ENCODE measurements around the gene ADGRG2.

Gene ADGRG2

GRCh38 chrX:19059067-19059466 lies 63.2 kb downstream of the ADGRG2 start:
- H3K36me3 ChIP-seq (ENCODE audit: control insufficient read depth in 5 of 5, insufficient read depth in 5 of 5, low read length in 5 of 5): no peaks in the 10 kb centered on the region
- no peaks in the 10 kb centered on the region for H3K4me1 ChIP-seq (ENCODE audit: control insufficient read depth in 5 of 5, insufficient read depth in 5 of 5, low read length in 5 of 5)
- H3K27ac ChIP-seq (ENCODE audit: low read depth, low read length): no peak overlapping the region
- peaks cover 0 to 2% (median 0%) of the 10 kb centered on the region in 5 donors for H3K9me3 ChIP-seq (ENCODE audit: control insufficient read depth in 5 of 5, low read length in 5 of 5)
- H3K4me3 ChIP-seq (ENCODE audit: low read depth in 1 of 5, low read length in 5 of 5): no peak overlapping the region
- peaks cover 0 to 10% (median 0%) of the 10 kb centered on the region in 5 donors for H3K27me3 ChIP-seq (ENCODE audit: control insufficient read depth in 5 of 5, insufficient read depth in 4 of 5, low read length in 5 of 5)
- H3K9ac ChIP-seq (ENCODE audit: low read length in 5 of 5): no peak overlapping the region

GRCh38 chrX:19057856-19058255 lies 64.4 kb downstream of the ADGRG2 start:
- Histone ChIP-seq H3K9me3 (ENCODE audit: control insufficient read depth in 5 of 5, low read length in 5 of 5) (peaks cover 0 to 2% (median 0%) of the 10 kb centered on the region in 5 donors), H3K27ac (ENCODE audit: low read depth, low read length) (no peak overlapping the region), H3K9ac (ENCODE audit: low read length in 5 of 5) (no peak overlapping the region), H3K27me3 (ENCODE audit: control insufficient read depth in 5 of 5, insufficient read depth in 4 of 5, low read length in 5 of 5) (peaks cover 0 to 10% (median 0%) of the 10 kb centered on the region in 5 donors), H3K4me3 (ENCODE audit: low read depth in 1 of 5, low read length in 5 of 5) (no peak overlapping the region), H3K36me3 (ENCODE audit: control insufficient read depth in 5 of 5, insufficient read depth in 5 of 5, low read length in 5 of 5) (peaks cover 0 to 6% (median 0%) of the 10 kb centered on the region in 5 donors), H3K4me1 (ENCODE audit: control insufficient read depth in 5 of 5, insufficient read depth in 5 of 5, low read length in 5 of 5) (no peaks in the 10 kb centered on the region)

- Histone ChIP-seq H3K9ac (ENCODE audit: low read length in 5 of 5) (no peak overlapping the region), H3K9me3 (ENCODE audit: control insufficient read depth in 5 of 5, low read length in 5 of 5) (no peaks in the 10 kb centered on the region), H3K36me3 (ENCODE audit: control insufficient read depth in 5 of 5, insufficient read depth in 5 of 5, low read length in 5 of 5) (peaks cover 0 to 6% (median 0%) of the 10 kb centered on the region in 5 donors), H3K4me1 (ENCODE audit: control insufficient read depth in 5 of 5, insufficient read depth in 5 of 5, low read length in 5 of 5) (peaks cover 0 to 6% (median 0%) of the 10 kb centered on the region in 5 donors), H3K27me3 (ENCODE audit: control insufficient read depth in 5 of 5, insufficient read depth in 4 of 5, low read length in 5 of 5) (peaks cover 0 to 3% (median 0%) of the 10 kb centered on the region in 5 donors), H3K27ac (ENCODE audit: low read depth, low read length) (no peak overlapping the region), H3K4me3 (ENCODE audit: low read depth in 1 of 5, low read length in 5 of 5) (no peak overlapping the region)
Observed at GRCh38 chrX:19049110-19049509, 73.2 kb downstream of the ADGRG2 start.

GRCh38 chrX:19046343-19047215 lies 75.7 kb downstream of the ADGRG2 start:
- H3K27me3 ChIP-seq (ENCODE audit: control insufficient read depth in 5 of 5, insufficient read depth in 4 of 5, low read length in 5 of 5): peaks cover 0 to 2% (median 0%) of the 10 kb centered on the region in 5 donors
- no peaks in the 10 kb centered on the region for H3K9me3 ChIP-seq (ENCODE audit: control insufficient read depth in 5 of 5, low read length in 5 of 5)
- H3K9ac ChIP-seq (ENCODE audit: low read length in 5 of 5): no peak overlapping the region
- H3K36me3 ChIP-seq (ENCODE audit: control insufficient read depth in 5 of 5, insufficient read depth in 5 of 5, low read length in 5 of 5): no peaks in the 10 kb centered on the region
- no peak overlapping the region for H3K27ac ChIP-seq (ENCODE audit: low read depth, low read length)
- peaks cover 0 to 4% (median 0%) of the 10 kb centered on the region in 5 donors for H3K4me1 ChIP-seq (ENCODE audit: control insufficient read depth in 5 of 5, insufficient read depth in 5 of 5, low read length in 5 of 5)
- H3K4me3 ChIP-seq (ENCODE audit: low read depth in 1 of 5, low read length in 5 of 5): no peak overlapping the region

GRCh38 chrX:19040373-19040772 lies 81.9 kb downstream of the ADGRG2 start:
- Histone ChIP-seq H3K9me3 (ENCODE audit: control insufficient read depth in 5 of 5, low read length in 5 of 5) (no peaks in the 10 kb centered on the region), H3K36me3 (ENCODE audit: control insufficient read depth in 5 of 5, insufficient read depth in 5 of 5, low read length in 5 of 5) (no peaks in the 10 kb centered on the region), H3K4me3 (ENCODE audit: low read depth in 1 of 5, low read length in 5 of 5) (no peak overlapping the region), H3K9ac (ENCODE audit: low read length in 5 of 5) (no peak overlapping the region), H3K27me3 (ENCODE audit: control insufficient read depth in 5 of 5, insufficient read depth in 4 of 5, low read length in 5 of 5) (no peaks in the 10 kb centered on the region), H3K27ac (ENCODE audit: low read depth, low read length) (no peak overlapping the region), H3K4me1 (ENCODE audit: control insufficient read depth in 5 of 5, insufficient read depth in 5 of 5, low read length in 5 of 5) (no peaks in the 10 kb centered on the region)

- H3K9me3 ChIP-seq (ENCODE audit: control insufficient read depth in 5 of 5, low read length in 5 of 5): no peaks in the 10 kb centered on the region
- no peak overlapping the region for H3K4me3 ChIP-seq (ENCODE audit: low read depth in 1 of 5, low read length in 5 of 5)
- H3K27ac ChIP-seq (ENCODE audit: low read depth, low read length): no peak overlapping the region
- no peaks in the 10 kb centered on the region for H3K4me1 ChIP-seq (ENCODE audit: control insufficient read depth in 5 of 5, insufficient read depth in 5 of 5, low read length in 5 of 5)
- H3K9ac ChIP-seq (ENCODE audit: low read length in 5 of 5): no peak overlapping the region
- no peaks in the 10 kb centered on the region for H3K36me3 ChIP-seq (ENCODE audit: control insufficient read depth in 5 of 5, insufficient read depth in 5 of 5, low read length in 5 of 5)
- H3K27me3 ChIP-seq (ENCODE audit: control insufficient read depth in 5 of 5, insufficient read depth in 4 of 5, low read length in 5 of 5): no peaks in the 10 kb centered on the region
Observed at GRCh38 chrX:19034025-19034424, 88.2 kb downstream of the ADGRG2 start.

GRCh38 chrX:19030805-19031204 lies 91.5 kb downstream of the ADGRG2 start:
- H3K9ac ChIP-seq (ENCODE audit: low read length in 5 of 5): no peak overlapping the region
- no peak overlapping the region for H3K4me3 ChIP-seq (ENCODE audit: low read depth in 1 of 5, low read length in 5 of 5)
- H3K4me1 ChIP-seq (ENCODE audit: control insufficient read depth in 5 of 5, insufficient read depth in 5 of 5, low read length in 5 of 5): no peaks in the 10 kb centered on the region
- H3K9me3 ChIP-seq (ENCODE audit: control insufficient read depth in 5 of 5, low read length in 5 of 5): no peaks in the 10 kb centered on the region
- H3K27me3 ChIP-seq (ENCODE audit: control insufficient read depth in 5 of 5, insufficient read depth in 4 of 5, low read length in 5 of 5): no peaks in the 10 kb centered on the region
- H3K36me3 ChIP-seq (ENCODE audit: control insufficient read depth in 5 of 5, insufficient read depth in 5 of 5, low read length in 5 of 5): no peaks in the 10 kb centered on the region
- H3K27ac ChIP-seq (ENCODE audit: low read depth, low read length): no peak overlapping the region

GRCh38 chrX:19028560-19028959 lies 93.7 kb downstream of the ADGRG2 start:
- H3K4me1 ChIP-seq (ENCODE audit: control insufficient read depth in 5 of 5, insufficient read depth in 5 of 5, low read length in 5 of 5): peaks cover 0 to 1% (median 0%) of the 10 kb centered on the region in 5 donors
- no peak overlapping the region for H3K9ac ChIP-seq (ENCODE audit: low read length in 5 of 5)
- no peak overlapping the region for H3K27ac ChIP-seq (ENCODE audit: low read depth, low read length)
- H3K27me3 ChIP-seq (ENCODE audit: control insufficient read depth in 5 of 5, insufficient read depth in 4 of 5, low read length in 5 of 5): peaks cover 0 to 7% (median 0%) of the 10 kb centered on the region in 5 donors
- H3K36me3 ChIP-seq (ENCODE audit: control insufficient read depth in 5 of 5, insufficient read depth in 5 of 5, low read length in 5 of 5): no peaks in the 10 kb centered on the region
- no peak overlapping the region for H3K4me3 ChIP-seq (ENCODE audit: low read depth in 1 of 5, low read length in 5 of 5)
- H3K9me3 ChIP-seq (ENCODE audit: control insufficient read depth in 5 of 5, low read length in 5 of 5): no peaks in the 10 kb centered on the region

GRCh38 chrX:19024366-19024765 lies 97.9 kb downstream of the ADGRG2 start:
- peaks cover 0 to 5% (median 0%) of the 10 kb centered on the region in 5 donors for H3K4me1 ChIP-seq (ENCODE audit: control insufficient read depth in 5 of 5, insufficient read depth in 5 of 5, low read length in 5 of 5)
- H3K9ac ChIP-seq (ENCODE audit: low read length in 5 of 5): no peak overlapping the region
- H3K27ac ChIP-seq (ENCODE audit: low read depth, low read length): no peak overlapping the region
- no peaks in the 10 kb centered on the region for H3K9me3 ChIP-seq (ENCODE audit: control insufficient read depth in 5 of 5, low read length in 5 of 5)
- H3K4me3 ChIP-seq (ENCODE audit: low read depth in 1 of 5, low read length in 5 of 5): no peak overlapping the region
- H3K27me3 ChIP-seq (ENCODE audit: control insufficient read depth in 5 of 5, insufficient read depth in 4 of 5, low read length in 5 of 5): peaks cover 0 to 7% (median 0%) of the 10 kb centered on the region in 5 donors
- H3K36me3 ChIP-seq (ENCODE audit: control insufficient read depth in 5 of 5, insufficient read depth in 5 of 5, low read length in 5 of 5): no peaks in the 10 kb centered on the region

- Histone ChIP-seq H3K36me3 (ENCODE audit: control insufficient read depth in 5 of 5, insufficient read depth in 5 of 5, low read length in 5 of 5) (no peaks in the 10 kb centered on the region), H3K9me3 (ENCODE audit: control insufficient read depth in 5 of 5, low read length in 5 of 5) (no peaks in the 10 kb centered on the region), H3K27ac (ENCODE audit: low read depth, low read length) (no peak overlapping the region), H3K27me3 (ENCODE audit: control insufficient read depth in 5 of 5, insufficient read depth in 4 of 5, low read length in 5 of 5) (peaks cover 0 to 7% (median 0%) of the 10 kb centered on the region in 5 donors), H3K9ac (ENCODE audit: low read length in 5 of 5) (no peak overlapping the region), H3K4me1 (ENCODE audit: control insufficient read depth in 5 of 5, insufficient read depth in 5 of 5, low read length in 5 of 5) (peaks cover 0 to 6% (median 0%) of the 10 kb centered on the region in 5 donors), H3K4me3 (ENCODE audit: low read depth in 1 of 5, low read length in 5 of 5) (no peak overlapping the region)
Observed at GRCh38 chrX:19019996-19020395, 102.3 kb downstream of the ADGRG2 start.

Measured in subcutaneous abdominal adipose tissue (tissue), 5 donors.